Psoas muscle (tissue), 8 donors: ENCODE measurements around the gene CACNB4. TPM values are rescaled to one million over a fixed set of nuclear protein-coding genes. Genes with fewer than 3 reads are reported as not detected.

Experiments
- ATAC-seq, 4 donors: fragments of 200-7000 bp; cut with Tn5 transposase; one replicate each; pipeline ENCODE4 v1.9.1; 2020; ENCODE audit warnings: moderate library complexity in 3 of 4, mild to moderate bottlenecking in 2 of 4
- DNase-seq, 2 donors: peaks; one replicate each; pipeline ENCODE4 v3.0.0-alpha.2; 2020
- H3K27ac ChIP-seq: fragments of 200-600 bp; one replicate; pipeline ENCODE4 v1.8.0; 2022
- H3K27me3 ChIP-seq, 3 donors: fragments of 200-600 bp in 1 of 3; one replicate each; pipeline versions ENCODE4 v1.6.1 to v1.8.0; 2013 to 2022; ENCODE audit warnings: low read length in 2 of 3, mild to moderate bottlenecking in 2 of 3, moderate library complexity in 1 of 3; ENCODE audit not compliant: insufficient read depth in 3 of 3
- H3K36me3 ChIP-seq, 2 donors: fragments of 200-600 bp in 1 of 2; one replicate each; pipeline versions ENCODE4 v1.6.1 to v1.8.0; 2013 to 2022; ENCODE audit warnings: low read depth in 1 of 2, mild to moderate bottlenecking in 1 of 2, moderate library complexity in 1 of 2; ENCODE audit not compliant: insufficient read depth in 1 of 2
- H3K4me1 ChIP-seq: fragments of 200-600 bp; one replicate; pipeline ENCODE4 v1.8.0; 2022
- H3K4me3 ChIP-seq: fragments of 200-600 bp; one replicate; pipeline ENCODE4 v1.8.0; 2022; ENCODE audit warnings: mild to moderate bottlenecking
- H3K9me3 ChIP-seq: fragments of 200-600 bp; one replicate; pipeline ENCODE4 v1.8.0; 2022
- whole genome bisulfite sequencing, 3 donors: extraction: QIAGEN DNeasy Blood & Tissue Kit; methylation state at CpG; one replicate each; pipeline versions ENCODE4 v1.1.6 to v1.1.7; 2013; 5-methylcytosine and 5-hydroxymethylcytosine counted together
- intact Hi-C, 2 donors: fragments of 100-400 bp; cut with DNase I; formaldehyde crosslinking; loops; one replicate each; pipeline versions ENCODE4 v1.11.0 to v1.14.2; 2022
- polyA plus RNA-seq, 3 donors: library from polyadenylated mRNA; stranded (reverse); fragments of 200-250 nt; gene quantifications; one replicate each; pipeline ENCODE4 v1.2.3, GENCODE V29; 2013
- total RNA-seq, 4 donors: library from RNA; stranded (reverse); fragmentation: NEBNext Ultra II Directional in 2 of 4; extraction: Animal tissue kit (Norgen Biotek cat#: 25700) in 2 of 4; gene quantifications; one replicate each; pipeline versions ENCODE4 v1.2.1 to v1.2.4, GENCODE V29; 2021 to 2023
- TF ChIP-seq, protein P1 (sequence below): fragments of 200-600 bp; IDR thresholded peaks from one replicate; pipeline ENCODE4 v1.8.0; 2022; ENCODE audit warnings: antibody characterized with exemption
- donor health status: healthy with polysubstance abuse.
- donor health status: DM: no; HTN: no; CAD: no; lungs with moderate emphysema.
- donor health status: Bipolar disorder and iron deficiency.
- donor health status: healthy.
- donor health status: DM: yes; HTN: yes; CAD: no.
- donor health status: DM: no; HTN: no; CAD: no.
- donor health status: DM: no; HTN: no; CAD: no.
- donor health status: DM: yes; HTN: yes; CAD: no.

CACNB4 gene
- total and polyA plus RNA-seq, 7 donors = 0.10 to 1.1 (median 0.21) TPM

- no peaks in the 10 kb centered on the region for H3K9me3 ChIP-seq
- TF ChIP-seq, protein P1, sequence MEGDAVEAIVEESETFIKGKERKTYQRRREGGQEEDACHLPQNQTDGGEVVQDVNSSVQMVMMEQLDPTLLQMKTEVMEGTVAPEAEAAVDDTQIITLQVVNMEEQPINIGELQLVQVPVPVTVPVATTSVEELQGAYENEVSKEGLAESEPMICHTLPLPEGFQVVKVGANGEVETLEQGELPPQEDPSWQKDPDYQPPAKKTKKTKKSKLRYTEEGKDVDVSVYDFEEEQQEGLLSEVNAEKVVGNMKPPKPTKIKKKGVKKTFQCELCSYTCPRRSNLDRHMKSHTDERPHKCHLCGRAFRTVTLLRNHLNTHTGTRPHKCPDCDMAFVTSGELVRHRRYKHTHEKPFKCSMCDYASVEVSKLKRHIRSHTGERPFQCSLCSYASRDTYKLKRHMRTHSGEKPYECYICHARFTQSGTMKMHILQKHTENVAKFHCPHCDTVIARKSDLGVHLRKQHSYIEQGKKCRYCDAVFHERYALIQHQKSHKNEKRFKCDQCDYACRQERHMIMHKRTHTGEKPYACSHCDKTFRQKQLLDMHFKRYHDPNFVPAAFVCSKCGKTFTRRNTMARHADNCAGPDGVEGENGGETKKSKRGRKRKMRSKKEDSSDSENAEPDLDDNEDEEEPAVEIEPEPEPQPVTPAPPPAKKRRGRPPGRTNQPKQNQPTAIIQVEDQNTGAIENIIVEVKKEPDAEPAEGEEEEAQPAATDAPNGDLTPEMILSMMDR = no peak
- H3K4me3 ChIP-seq = peak overlapping the region; percentile 79
- DNase-seq (peak; percentile 36 to 58), ATAC-seq (peak; percentile 67 to 78 (median 74))
- H3K36me3 ChIP-seq = no peaks in the 10 kb centered on the region
- peaks cover 0 to 35% (median 12%) of the 10 kb centered on the region in 3 donors for H3K27me3 ChIP-seq
- intact Hi-C loops = no loop called here
- 0 to 2% (median 1%) methylated on average over 48 to 52 of the region's 52 CpGs for WGBS, 3 donors
- H3K27ac ChIP-seq = no peak overlapping the region
- H3K4me1 ChIP-seq = peaks cover 11% of the 10 kb centered on the region
Measured at GRCh38 chr2:152097801-152098495, 896 bp downstream of the CACNB4 start.

GRCh38 chr2:152097290-152097800, 1.5 kb downstream of the CACNB4 start:
- DNase-seq (no peak), ATAC-seq (peak; percentile 34 to 78 (median 56))
- peak overlapping the region; percentile 79 for H3K4me3 ChIP-seq
- 6 to 9% (median 7%) methylated on average over 13 of the region's 13 CpGs for WGBS, 3 donors
- intact Hi-C loops = no loop called here
- H3K36me3 ChIP-seq = no peaks in the 10 kb centered on the region
- no peak overlapping the region for H3K27ac ChIP-seq
- TF ChIP-seq, protein P1 = no peak
- no peaks in the 10 kb centered on the region for H3K9me3 ChIP-seq
- H3K27me3 ChIP-seq = peaks cover 0 to 35% (median 12%) of the 10 kb centered on the region in 3 donors
- H3K4me1 ChIP-seq = peaks cover 11% of the 10 kb centered on the region

DNA sequence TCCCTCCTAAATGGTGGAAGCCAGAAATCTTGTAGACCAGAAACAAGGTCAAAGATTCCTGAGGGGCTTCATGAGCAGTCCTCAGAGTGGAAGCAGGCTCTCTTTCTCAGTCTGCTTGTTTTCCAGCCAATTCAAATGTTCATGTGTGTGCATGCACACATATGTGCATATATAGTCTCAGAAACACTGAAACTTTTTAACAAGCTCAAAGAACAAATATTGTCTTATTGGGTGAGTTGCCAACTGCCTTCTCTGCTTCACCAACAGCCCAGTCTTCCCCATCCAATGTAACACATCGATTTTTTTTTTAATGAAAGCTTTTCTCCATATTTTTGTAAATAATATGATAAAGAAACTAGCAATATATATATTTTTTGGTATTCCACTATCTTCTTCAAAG, 3.7 kb downstream of the CACNB4 start:
- TF ChIP-seq, protein P1 = no peak
- H3K4me1 ChIP-seq = peaks cover 11% of the 10 kb centered on the region
- intact Hi-C loops = no loop called here
- ATAC-seq (no peak), DNase-seq (no peak)
- H3K36me3 ChIP-seq = no peaks in the 10 kb centered on the region
- no peaks in the 10 kb centered on the region for H3K9me3 ChIP-seq
- no peak overlapping the region for H3K27ac ChIP-seq
- H3K4me3 ChIP-seq = no peak overlapping the region
- WGBS, 3 donors = 79 to 89% (median 85%) methylated on average over 1 of the region's 1 CpG
- H3K27me3 ChIP-seq = peaks cover 0 to 20% (median 9%) of the 10 kb centered on the region in 3 donors

DNA sequence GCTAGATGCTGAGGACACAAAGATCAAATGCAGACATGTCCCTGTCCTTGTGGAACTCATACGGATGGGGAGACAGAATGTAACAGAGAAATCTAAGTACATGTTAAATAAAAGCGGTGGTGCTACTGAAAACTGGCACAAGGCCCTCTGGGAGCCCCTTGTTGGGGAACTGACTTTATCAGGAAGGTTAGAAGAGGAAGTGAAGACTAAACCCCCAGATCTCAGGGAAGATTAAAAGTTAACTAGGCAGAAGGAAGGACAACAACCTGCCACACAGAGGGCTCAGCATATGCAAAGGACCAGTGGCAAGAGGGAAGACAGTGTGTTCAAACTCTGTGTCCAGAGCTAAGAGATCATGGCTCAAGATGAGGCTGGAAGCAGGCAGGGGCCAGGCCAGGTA, 4.8 kb downstream of the CACNB4 start:
- ATAC-seq = no peak
- H3K27ac ChIP-seq = no peak overlapping the region
- no peaks in the 10 kb centered on the region for H3K9me3 ChIP-seq
- no peak for DNase-seq
- H3K27me3 ChIP-seq = peaks cover 0 to 9% (median 3%) of the 10 kb centered on the region in 3 donors
- 84 to 86% (median 85%) methylated on average over 2 of the region's 2 CpGs for WGBS, 3 donors
- TF ChIP-seq, protein P1 = no peak
- H3K4me1 ChIP-seq = peaks cover 8% of the 10 kb centered on the region
- no peak overlapping the region for H3K4me3 ChIP-seq
- intact Hi-C loops = no loop called here
- H3K36me3 ChIP-seq = no peaks in the 10 kb centered on the region
